ENCODE measurements around the gene CAPZB.

- TF ChIP-seq FOXM1 (IDR thresholded peaks at IDR 0.05; ENCODE audit: low read depth) (no peak), NRF1 (IDR thresholded peaks at IDR 0.05; ENCODE audit: low read depth, low read length) (no peak)
These were observed 139.3 kb downstream of the CAPZB start for GRCh38 chr1:19346026-19346425.

Data from SK-N-SH (cell line).